ENCODE results near the gene MUC5AC.

The MUC5AC gene

GRCh38 chr11:1150769-1151365, 6.9 kb upstream of the MUC5AC start:
- H3K4me3 ChIP-seq (ENCODE audit: low read length) = no peak overlapping the region
- H3K4me2 ChIP-seq (ENCODE audit: low read length) = no peak overlapping the region
- no peaks in the 10 kb centered on the region for H3K36me3 ChIP-seq (ENCODE audit: control insufficient read depth, insufficient read depth, low read length)
- no peak overlapping the region for H2BK120ac ChIP-seq (ENCODE audit: low read depth, low read length)
- H3K56ac ChIP-seq (ENCODE audit: low read length) = no peak overlapping the region
- H3K79me1 ChIP-seq (ENCODE audit: low read length) = no peaks in the 10 kb centered on the region
- no peak overlapping the region for H2AK5ac ChIP-seq (ENCODE audit: low read length)
- H3K9ac ChIP-seq (ENCODE audit: low read length) = no peak overlapping the region
- H3K4me1 ChIP-seq (ENCODE audit: control insufficient read depth, low read depth, low read length) = no peaks in the 10 kb centered on the region
- no peak overlapping the region for H4K5ac ChIP-seq (ENCODE audit: low read length)
- H3K79me2 ChIP-seq (ENCODE audit: control insufficient read depth, insufficient read depth, low read length) = no peaks in the 10 kb centered on the region
- no peak overlapping the region for H4K8ac ChIP-seq (ENCODE audit: low read depth, low read length)
- no peak overlapping the region for H2BK15ac ChIP-seq (replicated peaks; ENCODE audit: low read depth)
- no peak overlapping the region for H2BK5ac ChIP-seq (ENCODE audit: low read length)
- H3K18ac ChIP-seq (ENCODE audit: low read length) = no peak overlapping the region
- no peaks in the 10 kb centered on the region for H3K27me3 ChIP-seq (ENCODE audit: insufficient read depth, low read length, poor library complexity)
- DNase-seq = no peak
- no peak overlapping the region for H3K23ac ChIP-seq (ENCODE audit: low read length)
- H3K4ac ChIP-seq (ENCODE audit: low read depth, low read length) = no peak overlapping the region
- no CpG with 5 or more reads among the region's 18 CpGs for WGBS (ENCODE audit: extremely low coverage, insufficient coverage, low lambda C conversion rate)
- H3K27ac ChIP-seq (ENCODE audit: low read depth, low read length) = no peak overlapping the region

GRCh38 chr11:1151366-1152315, 6.1 kb upstream of the MUC5AC start:
- no peak overlapping the region for H2BK5ac ChIP-seq (ENCODE audit: low read length)
- H3K79me1 ChIP-seq (ENCODE audit: low read length) = no peaks in the 10 kb centered on the region
- H3K27ac ChIP-seq (ENCODE audit: low read depth, low read length) = no peak overlapping the region
- no peak for DNase-seq
- H3K36me3 ChIP-seq (ENCODE audit: control insufficient read depth, insufficient read depth, low read length) = no peaks in the 10 kb centered on the region
- H2BK120ac ChIP-seq (ENCODE audit: low read depth, low read length) = no peak overlapping the region
- no peak overlapping the region for H3K18ac ChIP-seq (ENCODE audit: low read length)
- H3K4me3 ChIP-seq (ENCODE audit: low read length) = no peak overlapping the region
- no peak overlapping the region for H3K4ac ChIP-seq (ENCODE audit: low read depth, low read length)
- no CpG with 5 or more reads among the region's 22 CpGs for WGBS (ENCODE audit: extremely low coverage, insufficient coverage, low lambda C conversion rate)
- no peak overlapping the region for H3K56ac ChIP-seq (ENCODE audit: low read length)
- no peak overlapping the region for H4K5ac ChIP-seq (ENCODE audit: low read length)
- no peaks in the 10 kb centered on the region for H3K79me2 ChIP-seq (ENCODE audit: control insufficient read depth, insufficient read depth, low read length)
- no peak overlapping the region for H4K8ac ChIP-seq (ENCODE audit: low read depth, low read length)
- H3K4me1 ChIP-seq (ENCODE audit: control insufficient read depth, low read depth, low read length) = no peaks in the 10 kb centered on the region
- no peak overlapping the region for H2BK15ac ChIP-seq (replicated peaks; ENCODE audit: low read depth)
- no peaks in the 10 kb centered on the region for H3K27me3 ChIP-seq (ENCODE audit: insufficient read depth, low read length, poor library complexity)
- H3K23ac ChIP-seq (ENCODE audit: low read length) = no peak overlapping the region
- H2AK5ac ChIP-seq (ENCODE audit: low read length) = no peak overlapping the region
- no peak overlapping the region for H3K9ac ChIP-seq (ENCODE audit: low read length)
- H3K4me2 ChIP-seq (ENCODE audit: low read length) = no peak overlapping the region

DNA sequence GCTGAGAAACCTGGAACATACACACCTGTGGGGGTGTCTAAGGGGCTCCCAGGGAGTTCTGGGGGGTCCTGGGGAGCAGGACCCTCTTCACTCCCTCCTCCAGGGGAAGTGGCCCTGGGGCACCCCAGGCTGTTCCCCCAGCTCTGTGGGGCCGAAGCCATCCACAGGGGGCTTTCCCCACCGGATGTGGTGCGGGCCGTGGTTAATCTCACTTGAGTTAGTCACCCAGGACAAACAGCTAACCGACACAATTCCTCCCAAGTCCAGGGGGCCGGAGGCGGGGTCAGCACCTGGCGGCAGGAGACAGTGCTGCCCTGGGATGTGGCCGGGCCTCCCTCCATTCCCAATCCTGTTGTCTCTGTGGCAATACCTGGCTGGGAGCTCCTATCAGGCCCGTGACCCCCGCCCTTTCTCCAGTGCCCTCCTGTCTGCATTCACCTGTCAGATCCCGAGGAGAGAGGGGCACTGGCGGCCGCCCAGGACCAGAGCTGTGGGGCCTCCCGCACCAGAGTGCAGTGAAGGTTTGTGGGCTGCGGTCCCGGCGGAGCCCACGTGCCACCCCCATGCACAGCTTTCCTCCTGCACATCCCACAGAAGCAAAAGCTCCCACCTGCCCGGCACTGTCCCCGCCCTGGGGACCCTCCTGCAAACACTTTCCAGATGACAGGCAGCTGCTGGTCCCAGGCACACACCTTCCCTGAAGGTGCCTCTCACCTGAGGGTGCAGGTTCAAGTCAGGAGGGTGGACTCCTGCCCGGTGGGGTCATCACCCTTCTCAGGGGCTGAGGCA, 5.2 kb upstream of the MUC5AC start:
- Histone ChIP-seq H4K8ac (ENCODE audit: low read depth, low read length) (no peak overlapping the region), H3K4ac (ENCODE audit: low read depth, low read length) (no peak overlapping the region), H3K4me1 (ENCODE audit: control insufficient read depth, low read depth, low read length) (no peaks in the 10 kb centered on the region), H3K18ac (ENCODE audit: low read length) (no peak overlapping the region), H3K4me3 (ENCODE audit: low read length) (no peak overlapping the region), H4K5ac (ENCODE audit: low read length) (no peak overlapping the region), H2AK5ac (ENCODE audit: low read length) (no peak overlapping the region), H3K23ac (ENCODE audit: low read length) (no peak overlapping the region), H3K4me2 (ENCODE audit: low read length) (no peak overlapping the region), H3K79me2 (ENCODE audit: control insufficient read depth, insufficient read depth, low read length) (no peaks in the 10 kb centered on the region), H3K27ac (ENCODE audit: low read depth, low read length) (no peak overlapping the region), H3K36me3 (ENCODE audit: control insufficient read depth, insufficient read depth, low read length) (no peaks in the 10 kb centered on the region), H2BK5ac (ENCODE audit: low read length) (no peak overlapping the region), H3K9ac (ENCODE audit: low read length) (no peak overlapping the region), H3K27me3 (ENCODE audit: insufficient read depth, low read length, poor library complexity) (no peaks in the 10 kb centered on the region), H2BK15ac (replicated peaks; ENCODE audit: low read depth) (no peak overlapping the region), H2BK120ac (ENCODE audit: low read depth, low read length) (no peak overlapping the region), H3K79me1 (ENCODE audit: low read length) (no peaks in the 10 kb centered on the region), H3K56ac (ENCODE audit: low read length) (no peak overlapping the region)
- no peak for DNase-seq
- no CpG with 5 or more reads among the region's 22 CpGs for WGBS (ENCODE audit: extremely low coverage, insufficient coverage, low lambda C conversion rate)

- DNase-seq = no peak
Observed at GRCh38 chr11:1153105-1153950, 4.4 kb upstream of the MUC5AC start.

GRCh38 chr11:1153951-1154493, 3.7 kb upstream of the MUC5AC start:
- Histone ChIP-seq H4K5ac (ENCODE audit: low read length) (no peak overlapping the region), H3K27ac (ENCODE audit: low read depth, low read length) (no peak overlapping the region), H3K4me3 (ENCODE audit: low read length) (no peak overlapping the region), H3K9ac (ENCODE audit: low read length) (no peak overlapping the region), H3K23ac (ENCODE audit: low read length) (no peak overlapping the region), H2BK15ac (replicated peaks; ENCODE audit: low read depth) (no peak overlapping the region), H2BK120ac (ENCODE audit: low read depth, low read length) (no peak overlapping the region), H3K27me3 (ENCODE audit: insufficient read depth, low read length, poor library complexity) (no peaks in the 10 kb centered on the region), H3K79me2 (ENCODE audit: control insufficient read depth, insufficient read depth, low read length) (no peaks in the 10 kb centered on the region), H4K8ac (ENCODE audit: low read depth, low read length) (no peak overlapping the region), H3K56ac (ENCODE audit: low read length) (no peak overlapping the region), H3K4me1 (ENCODE audit: control insufficient read depth, low read depth, low read length) (no peaks in the 10 kb centered on the region), H3K4ac (ENCODE audit: low read depth, low read length) (no peak overlapping the region), H3K18ac (ENCODE audit: low read length) (no peak overlapping the region), H2AK5ac (ENCODE audit: low read length) (no peak overlapping the region), H3K4me2 (ENCODE audit: low read length) (no peak overlapping the region), H3K36me3 (ENCODE audit: control insufficient read depth, insufficient read depth, low read length) (no peaks in the 10 kb centered on the region), H2BK5ac (ENCODE audit: low read length) (no peak overlapping the region), H3K79me1 (ENCODE audit: low read length) (no peaks in the 10 kb centered on the region)
- peak; percentile 10 for DNase-seq
- WGBS (ENCODE audit: extremely low coverage, insufficient coverage, low lambda C conversion rate) = no CpG with 5 or more reads among the region's 14 CpGs

More at GRCh38 chr11:1153105-1153950, 4.4 kb upstream of the MUC5AC start:
- Histone ChIP-seq H3K79me1 (ENCODE audit: low read length) (no peaks in the 10 kb centered on the region), H3K4me2 (ENCODE audit: low read length) (no peak overlapping the region), H3K36me3 (ENCODE audit: control insufficient read depth, insufficient read depth, low read length) (no peaks in the 10 kb centered on the region), H3K56ac (ENCODE audit: low read length) (no peak overlapping the region), H3K4me1 (ENCODE audit: control insufficient read depth, low read depth, low read length) (no peaks in the 10 kb centered on the region), H3K79me2 (ENCODE audit: control insufficient read depth, insufficient read depth, low read length) (no peaks in the 10 kb centered on the region), H3K23ac (ENCODE audit: low read length) (no peak overlapping the region), H3K4me3 (ENCODE audit: low read length) (no peak overlapping the region), H3K18ac (ENCODE audit: low read length) (no peak overlapping the region), H2AK5ac (ENCODE audit: low read length) (no peak overlapping the region), H3K27ac (ENCODE audit: low read depth, low read length) (no peak overlapping the region), H4K8ac (ENCODE audit: low read depth, low read length) (no peak overlapping the region), H4K5ac (ENCODE audit: low read length) (no peak overlapping the region), H2BK120ac (ENCODE audit: low read depth, low read length) (no peak overlapping the region), H3K4ac (ENCODE audit: low read depth, low read length) (no peak overlapping the region), H3K27me3 (ENCODE audit: insufficient read depth, low read length, poor library complexity) (no peaks in the 10 kb centered on the region), H3K9ac (ENCODE audit: low read length) (no peak overlapping the region), H2BK15ac (replicated peaks; ENCODE audit: low read depth) (no peak overlapping the region), H2BK5ac (ENCODE audit: low read length) (no peak overlapping the region)
- WGBS (ENCODE audit: extremely low coverage, insufficient coverage, low lambda C conversion rate) = no CpG with 5 or more reads among the region's 28 CpGs

All from mesendoderm (in vitro differentiated cells).